Measurements from ENCODE around the gene DCLK3. TPM values are rescaled to one million over a fixed set of nuclear protein-coding genes. Genes with fewer than 3 reads are reported as not detected.

The DCLK3 gene, protein sequence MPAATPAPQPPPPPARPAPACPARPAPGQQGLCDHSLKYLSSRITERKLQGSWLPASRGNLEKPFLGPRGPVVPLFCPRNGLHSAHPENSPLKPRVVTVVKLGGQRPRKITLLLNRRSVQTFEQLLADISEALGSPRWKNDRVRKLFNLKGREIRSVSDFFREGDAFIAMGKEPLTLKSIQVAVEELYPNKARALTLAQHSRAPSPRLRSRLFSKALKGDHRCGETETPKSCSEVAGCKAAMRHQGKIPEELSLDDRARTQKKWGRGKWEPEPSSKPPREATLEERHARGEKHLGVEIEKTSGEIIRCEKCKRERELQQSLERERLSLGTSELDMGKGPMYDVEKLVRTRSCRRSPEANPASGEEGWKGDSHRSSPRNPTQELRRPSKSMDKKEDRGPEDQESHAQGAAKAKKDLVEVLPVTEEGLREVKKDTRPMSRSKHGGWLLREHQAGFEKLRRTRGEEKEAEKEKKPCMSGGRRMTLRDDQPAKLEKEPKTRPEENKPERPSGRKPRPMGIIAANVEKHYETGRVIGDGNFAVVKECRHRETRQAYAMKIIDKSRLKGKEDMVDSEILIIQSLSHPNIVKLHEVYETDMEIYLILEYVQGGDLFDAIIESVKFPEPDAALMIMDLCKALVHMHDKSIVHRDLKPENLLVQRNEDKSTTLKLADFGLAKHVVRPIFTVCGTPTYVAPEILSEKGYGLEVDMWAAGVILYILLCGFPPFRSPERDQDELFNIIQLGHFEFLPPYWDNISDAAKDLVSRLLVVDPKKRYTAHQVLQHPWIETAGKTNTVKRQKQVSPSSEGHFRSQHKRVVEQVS
- 1 to 10 TPM; 2.1 to 3.9 TPM for total RNA-seq
- 0.64 TPM for polyA plus RNA-seq (2013, experiment 1 of 2)
- 0.54 TPM for polyA plus RNA-seq (2013, experiment 2 of 2)
- long read RNA-seq, experiment 1, partial matches to known transcripts = 2 of 3 reads
- long read RNA-seq, experiment 1, other reads (novel, unspliced or antisense) = 1 of 3 reads
- long read RNA-seq, experiment 2, full-length matches to known transcripts = 14 of 25 reads
- long read RNA-seq, experiment 2, partial matches to known transcripts = 5 of 25 reads
- long read RNA-seq, experiment 2, other reads (novel, unspliced or antisense) = 6 of 25 reads
- long read RNA-seq, experiment 3 = 0 reads
- long read RNA-seq, experiment 4, partial matches to known transcripts = 1 of 2 reads
- long read RNA-seq, experiment 4, other reads (novel, unspliced or antisense) = 1 of 2 reads

GRCh38 chr3:36763850-36764703, at the start of gene DCLK3:
DCLK3 (minus strand) TSS chr3:36764553; CDS start chr3:36764263, 290 bp downstream.
- peak; percentile 77 for DNase-seq
- Mint-ChIP-seq H3K4me1 (peaks cover 31% of the 10 kb centered on the region), H3K36me3 (ENCODE audit: low read depth) (no peaks in the 10 kb centered on the region), H3K27ac (no peak within 1 kb of the TSS), H3K9me3 (no peaks in the 10 kb centered on the region), H3K4me3 (peak within 1 kb of the TSS; percentile 61), H3K27me3 (ENCODE audit: insufficient read depth) (peaks cover 59% of the 10 kb centered on the region)
- peaks cover 23% of the 10 kb centered on the region for H3K27me3 ChIP-seq (ENCODE audit: control insufficient read depth, insufficient read depth, low read length, poor library complexity, severe bottlenecking)
- TF ChIP-seq, protein P1, sequence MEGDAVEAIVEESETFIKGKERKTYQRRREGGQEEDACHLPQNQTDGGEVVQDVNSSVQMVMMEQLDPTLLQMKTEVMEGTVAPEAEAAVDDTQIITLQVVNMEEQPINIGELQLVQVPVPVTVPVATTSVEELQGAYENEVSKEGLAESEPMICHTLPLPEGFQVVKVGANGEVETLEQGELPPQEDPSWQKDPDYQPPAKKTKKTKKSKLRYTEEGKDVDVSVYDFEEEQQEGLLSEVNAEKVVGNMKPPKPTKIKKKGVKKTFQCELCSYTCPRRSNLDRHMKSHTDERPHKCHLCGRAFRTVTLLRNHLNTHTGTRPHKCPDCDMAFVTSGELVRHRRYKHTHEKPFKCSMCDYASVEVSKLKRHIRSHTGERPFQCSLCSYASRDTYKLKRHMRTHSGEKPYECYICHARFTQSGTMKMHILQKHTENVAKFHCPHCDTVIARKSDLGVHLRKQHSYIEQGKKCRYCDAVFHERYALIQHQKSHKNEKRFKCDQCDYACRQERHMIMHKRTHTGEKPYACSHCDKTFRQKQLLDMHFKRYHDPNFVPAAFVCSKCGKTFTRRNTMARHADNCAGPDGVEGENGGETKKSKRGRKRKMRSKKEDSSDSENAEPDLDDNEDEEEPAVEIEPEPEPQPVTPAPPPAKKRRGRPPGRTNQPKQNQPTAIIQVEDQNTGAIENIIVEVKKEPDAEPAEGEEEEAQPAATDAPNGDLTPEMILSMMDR (conservative IDR thresholded peaks at IDR 0.05) = peak; percentile 55
- no peaks in the 10 kb centered on the region for H3K36me3 ChIP-seq (ENCODE audit: control insufficient read depth, insufficient read depth, low read length)
- H3K9ac ChIP-seq (ENCODE audit: extremely low read depth, low read length, poor library complexity, severe bottlenecking) = no peak within 1 kb of the TSS
- H3K27ac ChIP-seq (ENCODE audit: low read depth, low read length) = no peak within 1 kb of the TSS
- no peaks in the 10 kb centered on the region for H3K9me3 ChIP-seq (ENCODE audit: control insufficient read depth, low read length)
- H3K4me3 ChIP-seq (ENCODE audit: low read length) = peak within 1 kb of the TSS; percentile 70
- H3K4me1 ChIP-seq (ENCODE audit: control insufficient read depth, insufficient read depth, low read length) = no peaks in the 10 kb centered on the region
- WGBS, 2 experiments (ENCODE audit: insufficient coverage in 1 of 2, insufficient read length in 1 of 2) = 2 to 5% methylated on average over 16 to 99 of the region's 99 CpGs

GRCh38 chr3:36813305-36813704, 49.0 kb upstream of the DCLK3 start:
- Mint-ChIP-seq H3K4me1 (peaks cover 9% of the 10 kb centered on the region), H3K27ac (no peak overlapping the region), H3K4me3 (no peak overlapping the region), H3K27me3 (ENCODE audit: insufficient read depth) (no peaks in the 10 kb centered on the region), H3K36me3 (ENCODE audit: low read depth) (no peaks in the 10 kb centered on the region), H3K9me3 (no peaks in the 10 kb centered on the region)
- Histone ChIP-seq H3K36me3 (ENCODE audit: control insufficient read depth, insufficient read depth, low read length) (no peaks in the 10 kb centered on the region), H3K27me3 (ENCODE audit: control insufficient read depth, insufficient read depth, low read length, poor library complexity, severe bottlenecking) (no peaks in the 10 kb centered on the region), H3K9ac (ENCODE audit: extremely low read depth, low read length, poor library complexity, severe bottlenecking) (no peak overlapping the region), H3K4me3 (ENCODE audit: low read length) (no peak overlapping the region), H3K27ac (ENCODE audit: low read depth, low read length) (no peak overlapping the region), H3K9me3 (ENCODE audit: control insufficient read depth, low read length) (no peaks in the 10 kb centered on the region), H3K4me1 (ENCODE audit: control insufficient read depth, insufficient read depth, low read length) (no peaks in the 10 kb centered on the region)
- WGBS, 2 experiments (ENCODE audit: insufficient coverage in 1 of 2, insufficient read length in 1 of 2) = 93 to 95% methylated on average over 4 to 6 of the region's 6 CpGs
- TF ChIP-seq, protein P1 (conservative IDR thresholded peaks at IDR 0.05) = no peak
- no peak for DNase-seq

Measured in endodermal cell (in vitro differentiated cells).